Measurements from ENCODE around the gene JAZF1.

The JAZF1 gene

GRCh38 chr7:27872356-27873275 is 308.0 kb downstream of the JAZF1 start:
- DNase-seq (ENCODE audit: insufficient read length, low spot score) (no peak), FAIRE-seq (no peak)
- TF ChIP-seq, protein P1, sequence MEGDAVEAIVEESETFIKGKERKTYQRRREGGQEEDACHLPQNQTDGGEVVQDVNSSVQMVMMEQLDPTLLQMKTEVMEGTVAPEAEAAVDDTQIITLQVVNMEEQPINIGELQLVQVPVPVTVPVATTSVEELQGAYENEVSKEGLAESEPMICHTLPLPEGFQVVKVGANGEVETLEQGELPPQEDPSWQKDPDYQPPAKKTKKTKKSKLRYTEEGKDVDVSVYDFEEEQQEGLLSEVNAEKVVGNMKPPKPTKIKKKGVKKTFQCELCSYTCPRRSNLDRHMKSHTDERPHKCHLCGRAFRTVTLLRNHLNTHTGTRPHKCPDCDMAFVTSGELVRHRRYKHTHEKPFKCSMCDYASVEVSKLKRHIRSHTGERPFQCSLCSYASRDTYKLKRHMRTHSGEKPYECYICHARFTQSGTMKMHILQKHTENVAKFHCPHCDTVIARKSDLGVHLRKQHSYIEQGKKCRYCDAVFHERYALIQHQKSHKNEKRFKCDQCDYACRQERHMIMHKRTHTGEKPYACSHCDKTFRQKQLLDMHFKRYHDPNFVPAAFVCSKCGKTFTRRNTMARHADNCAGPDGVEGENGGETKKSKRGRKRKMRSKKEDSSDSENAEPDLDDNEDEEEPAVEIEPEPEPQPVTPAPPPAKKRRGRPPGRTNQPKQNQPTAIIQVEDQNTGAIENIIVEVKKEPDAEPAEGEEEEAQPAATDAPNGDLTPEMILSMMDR (IDR thresholded peaks at IDR 0.05; ENCODE audit: insufficient read depth, missing control alignments): no peak

DNA sequence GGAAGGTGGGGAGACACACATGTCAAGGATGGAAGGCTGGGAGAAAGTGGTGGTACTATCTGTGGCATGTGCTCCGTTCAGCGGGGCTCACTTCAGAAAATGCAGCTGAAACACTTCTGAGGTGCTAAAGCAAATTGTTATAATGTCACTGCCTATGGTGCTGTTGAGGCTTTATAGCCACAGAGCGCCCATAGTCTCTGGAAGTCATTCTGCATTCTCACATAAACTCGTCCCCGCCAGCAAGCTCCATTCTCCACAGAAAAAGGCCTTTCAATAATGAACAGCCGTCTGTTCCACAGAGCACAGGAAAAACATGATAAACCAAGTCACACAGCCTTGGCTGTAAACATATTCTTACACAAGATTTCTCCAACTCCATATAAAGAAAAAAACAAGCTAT is 308.7 kb downstream of the JAZF1 start:
- FAIRE-seq: no peak
- DNase-seq (ENCODE audit: insufficient read length, low spot score): no peak

GRCh38 chr7:27871086-27871485 is 309.5 kb downstream of the JAZF1 start:
- DNase-seq (ENCODE audit: insufficient read length, low spot score) (no peak), FAIRE-seq (no peak)
- TF ChIP-seq, protein P1 (IDR thresholded peaks at IDR 0.05; ENCODE audit: insufficient read depth, missing control alignments): no peak

More for the DNA sequence above, 308.7 kb downstream of the JAZF1 start:
- TF ChIP-seq, protein P1 (IDR thresholded peaks at IDR 0.05; ENCODE audit: insufficient read depth, missing control alignments): no peak

GRCh38 chr7:27870595-27870994 is 310.0 kb downstream of the JAZF1 start:
- DNase-seq (ENCODE audit: insufficient read length, low spot score) (no peak), FAIRE-seq (no peak)
- TF ChIP-seq, protein P1 (IDR thresholded peaks at IDR 0.05; ENCODE audit: insufficient read depth, missing control alignments): no peak

DNA sequence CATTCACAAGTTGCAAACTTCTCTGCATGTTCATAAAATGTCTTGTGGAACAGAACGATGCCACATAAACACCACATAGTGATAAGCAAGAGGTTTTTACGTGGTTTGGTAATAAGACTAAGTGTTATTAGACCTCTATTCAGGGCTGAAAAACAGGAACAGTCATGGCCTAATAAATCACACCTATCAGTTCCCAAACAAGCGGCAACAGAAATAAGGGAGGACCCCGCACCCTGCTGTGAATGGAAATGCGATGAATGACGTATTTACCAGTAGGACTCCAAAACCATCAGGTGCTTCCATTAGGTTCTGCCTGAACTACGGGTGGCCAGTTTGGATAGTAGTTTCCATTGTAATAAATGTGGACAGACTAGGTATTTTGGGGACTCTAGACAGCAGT is 311.5 kb downstream of the JAZF1 start:
- DNase-seq (ENCODE audit: insufficient read length, low spot score) (no peak), FAIRE-seq (no peak)
- TF ChIP-seq, protein P1 (IDR thresholded peaks at IDR 0.05; ENCODE audit: insufficient read depth, missing control alignments): no peak

GRCh38 chr7:27868131-27868550 is 312.5 kb downstream of the JAZF1 start:
- DNase-seq (ENCODE audit: insufficient read length, low spot score) (no peak), FAIRE-seq (no peak)
- TF ChIP-seq, protein P1 (IDR thresholded peaks at IDR 0.05; ENCODE audit: insufficient read depth, missing control alignments): no peak
